HCT116 (cell line): Measurements from ENCODE around the gene CCL4L2. TPM values are rescaled to one million over a fixed set of nuclear protein-coding genes. Genes with fewer than 3 reads are reported as not detected.
A peak's percentile ranks its signal among the peaks of the same experiment; 100 is the strongest.

Experiments
- ATAC-seq: fragments of 200-7000 bp; cut with Tn5 transposase; 2 replicates; pipeline ENCODE4 v1.9.1; 2020; ENCODE audit warnings: mild to moderate bottlenecking, moderate library complexity
- BruUV-seq: library from RNA; stranded (reverse); fragments of 400-500 nt; replicated peaks from 2 replicates; lab custom pipeline; 2021; lab: Mats Ljungman, UMichigan
- CTCF ChIA-PET: fragments of 300-600 bp; sonication (Branson Sonifier 250); formaldehyde crosslinking; loops from one replicate; lab custom pipeline; 2021; ENCODE audit warnings: antibody characterized with exemption; lab: Charles Lee
- POLR2A ChIA-PET: fragments of 300-600, 350-600 bp; sonication (Branson Sonifier 250); formaldehyde crosslinking; loops from one replicate; lab custom pipeline; 2021; ENCODE audit warnings: antibody characterized with exemption; lab: Charles Lee
- RAD21 ChIA-PET, 2 experiments: fragments of 300-600 bp; sonication (Branson Sonifier 250); formaldehyde crosslinking; loops; one replicate each; lab custom pipeline; 2023; ENCODE audit warnings: low total read pairs in 2 of 2; ENCODE audit not compliant: uncharacterized antibody in 2 of 2, unreplicated experiment in 2 of 2, low non-redundant PET in 1 of 2; lab: Charles Lee
- DNase-seq: peaks from one replicate; pipeline ENCODE4 v3.0.0-alpha.2; 2010; ENCODE audit warnings: low read depth, low spot score
- H2AFZ ChIP-seq: fragments of 200-600 bp; shearing (Covaris generic), sonication (generic); 2 replicates; pipeline ENCODE4 v1.6.1; 2017; ENCODE audit warnings: low read depth, mixed run types, mixed read lengths, antibody characterized with exemption, low read length; ENCODE audit not compliant: poor library complexity, severe bottlenecking
- H3K27ac ChIP-seq: 2 replicates; pipeline ENCODE4 v1.5.1; 2012; ENCODE audit warnings: low read depth, low read length
- H3K27me3 ChIP-seq: fragments of 200-600 bp; sonication (generic); 2 replicates; pipeline ENCODE4 v1.6.1; 2016; ENCODE audit warnings: mixed run types, low read length, mixed read lengths; ENCODE audit not compliant: insufficient read depth
- H3K36me3 ChIP-seq, 2 experiments: fragments of 200-500 bp in 1 of 2; fragments of 200-600 bp in 1 of 2; sonication (Bioruptor generic) in 1 of 2; sonication (generic) in 1 of 2; 2 replicates each; pipeline versions ENCODE4 v1.5.1 to v1.6.1; 2014 to 2016; ENCODE audit warnings: low read length in 2 of 2, inconsistent platforms in 1 of 2, mixed read lengths in 1 of 2, mixed run types in 1 of 2; ENCODE audit not compliant: insufficient read depth in 2 of 2, control insufficient read depth in 1 of 2
- H3K4me1 ChIP-seq, 2 experiments: fragments of 200-600 bp in 1 of 2; sonication (generic) in 1 of 2; 2 replicates each; pipeline versions ENCODE4 v1.5.1 to v1.6.1; 2012 to 2017; ENCODE audit warnings: low read length in 2 of 2, inconsistent platforms in 1 of 2, mild to moderate bottlenecking in 1 of 2, mixed read lengths in 1 of 2, mixed run types in 1 of 2, moderate library complexity in 1 of 2; ENCODE audit not compliant: insufficient read depth in 2 of 2, control insufficient read depth in 1 of 2
- H3K4me2 ChIP-seq: fragments of 200-600 bp; sonication (generic); 2 replicates; pipeline ENCODE4 v1.6.1; 2017; ENCODE audit warnings: mixed run types, low read length, mixed read lengths
- H3K4me3 ChIP-seq, 2 experiments: fragments of 200-600 bp in 1 of 2; sonication (generic) in 1 of 2; replicated peaks in 1 of 2; 2 replicates each; pipeline ENCODE4 v1.5.1; 2011 to 2016; ENCODE audit warnings: low read length in 2 of 2, control low read depth in 1 of 2, low read depth in 1 of 2, mild to moderate bottlenecking in 1 of 2, mixed read lengths in 1 of 2, mixed run types in 1 of 2
- H3K79me2 ChIP-seq: fragments of 200-600 bp; sonication (generic); 2 replicates; pipeline ENCODE4 v1.6.1; 2017; ENCODE audit warnings: mild to moderate bottlenecking, mixed run types, low read length, moderate library complexity, mixed read lengths; ENCODE audit not compliant: insufficient read depth
- H3K9ac ChIP-seq: fragments of 200-600 bp; sonication (generic); 2 replicates; pipeline ENCODE4 v1.6.1; 2016; ENCODE audit warnings: low read length, mixed read lengths
- H3K9me2 ChIP-seq: fragments of 200-600 bp; sonication (generic), shearing (Covaris generic); 2 replicates; pipeline ENCODE4 v1.6.1; 2017; ENCODE audit warnings: mixed run types, mild to moderate bottlenecking, moderate library complexity; ENCODE audit not compliant: insufficient read depth
- H3K9me3 ChIP-seq, 2 experiments: fragments of 200-500 bp in 1 of 2; fragments of 200-600 bp in 1 of 2; sonication (Bioruptor generic) in 1 of 2; sonication (generic) in 1 of 2; 2 replicates each; pipeline ENCODE4 v1.6.1; 2014 to 2017; ENCODE audit warnings: low read length in 2 of 2, mixed read lengths in 2 of 2, inconsistent platforms in 1 of 2, low read depth in 1 of 2, mild to moderate bottlenecking in 1 of 2, mixed run types in 1 of 2, moderate library complexity in 1 of 2; ENCODE audit not compliant: control insufficient read depth in 1 of 2, insufficient read depth in 1 of 2
- H4K20me1 ChIP-seq: fragments of 200-600 bp; sonication (generic), shearing (Covaris generic); 2 replicates; pipeline ENCODE4 v1.6.1; 2017; ENCODE audit warnings: mixed run types, mild to moderate bottlenecking, moderate library complexity; ENCODE audit not compliant: insufficient read depth
- CBX3 ChIP-seq: IDR thresholded peaks from 2 replicates; pipeline ENCODE4 v1.6.1; 2012; ENCODE audit warnings: low read depth
- CEBPB ChIP-seq: IDR thresholded peaks from 2 replicates; pipeline ENCODE4 v1.6.1; 2012; ENCODE audit warnings: low read depth
- EZH2phosphoT487 ChIP-seq: fragments of 200-600 bp; IDR thresholded peaks from 2 replicates; pipeline ENCODE4 v1.6.1; 2018; ENCODE audit warnings: antibody characterized with exemption, borderline replicate concordance
- FOSL1 ChIP-seq: IDR thresholded peaks from 2 replicates; pipeline ENCODE4 v1.6.1; 2012; ENCODE audit warnings: low read depth
- POLR2A ChIP-seq: IDR thresholded peaks from 2 replicates; pipeline ENCODE4 v1.7.0; 2011; ENCODE audit warnings: borderline replicate concordance; ENCODE audit not compliant: insufficient read depth, insufficient read length; ENCODE audit errors: extremely low read depth
- POLR2AphosphoS5 ChIP-seq: IDR thresholded peaks from 2 replicates; pipeline ENCODE4 v1.6.1; 2011; ENCODE audit warnings: mild to moderate bottlenecking, low read depth, low read length, moderate library complexity
- SIN3A ChIP-seq: IDR thresholded peaks from 2 replicates; pipeline ENCODE4 v1.6.1; 2012; ENCODE audit warnings: low read depth
- TCF7L2 ChIP-seq: IDR thresholded peaks from 2 replicates; pipeline ENCODE4 v1.7.0; 2011; ENCODE audit warnings: borderline replicate concordance, inconsistent platforms; ENCODE audit not compliant: insufficient read depth, insufficient read length; ENCODE audit errors: extremely low read depth
- YY1 ChIP-seq: IDR thresholded peaks from 2 replicates; pipeline ENCODE4 v1.6.1; 2011; ENCODE audit warnings: low read length, low read depth, moderate library complexity, mild to moderate bottlenecking; ENCODE audit not compliant: insufficient replicate concordance; ENCODE audit errors: extremely low read depth
- ZFX ChIP-seq: fragments of 450-650 bp; IDR thresholded peaks from 2 replicates; pipeline ENCODE4 v1.6.1; 2017
- intact Hi-C: fragments of 100-400 bp; cut with micrococcal nuclease; formaldehyde crosslinking; loops from 2 replicates; pipeline ENCODE4 v1.10.0; 2022
- total RNA-seq: library from RNA; stranded (reverse); gene quantifications from one replicate; pipeline ENCODE4 v1.2.1, GENCODE V29; 2021; ENCODE audit not compliant: unreplicated experiment
- TF ChIP-seq, protein P1 (sequence below): IDR thresholded peaks from 2 replicates; pipeline ENCODE4 v1.6.1; 2012; ENCODE audit warnings: low read depth
- TF ChIP-seq, protein P2 (sequence below): IDR thresholded peaks from 2 replicates; pipeline ENCODE4 v1.6.1; 2012
- TF ChIP-seq, protein P3 (sequence below), 3 experiments: fragments of 200-600 bp in 1 of 3; sonication (generic) in 1 of 3; IDR thresholded peaks in 2 of 3; conservative IDR thresholded peaks in 1 of 3; 2 replicates each; pipeline ENCODE4 v1.5.1; 2012 to 2017; ENCODE audit warnings: low read depth in 2 of 3, low read length in 2 of 3, antibody characterized with exemption in 1 of 3, borderline replicate concordance in 1 of 3, control low read depth in 1 of 3, mild to moderate bottlenecking in 1 of 3, mixed read lengths in 1 of 3, mixed run types in 1 of 3, moderate library complexity in 1 of 3; ENCODE audit not compliant: insufficient read depth in 1 of 3

The CCL4L2 gene
- total RNA-seq, 1 experiment from 2014 or later, result 0.37 TPM

DNA sequence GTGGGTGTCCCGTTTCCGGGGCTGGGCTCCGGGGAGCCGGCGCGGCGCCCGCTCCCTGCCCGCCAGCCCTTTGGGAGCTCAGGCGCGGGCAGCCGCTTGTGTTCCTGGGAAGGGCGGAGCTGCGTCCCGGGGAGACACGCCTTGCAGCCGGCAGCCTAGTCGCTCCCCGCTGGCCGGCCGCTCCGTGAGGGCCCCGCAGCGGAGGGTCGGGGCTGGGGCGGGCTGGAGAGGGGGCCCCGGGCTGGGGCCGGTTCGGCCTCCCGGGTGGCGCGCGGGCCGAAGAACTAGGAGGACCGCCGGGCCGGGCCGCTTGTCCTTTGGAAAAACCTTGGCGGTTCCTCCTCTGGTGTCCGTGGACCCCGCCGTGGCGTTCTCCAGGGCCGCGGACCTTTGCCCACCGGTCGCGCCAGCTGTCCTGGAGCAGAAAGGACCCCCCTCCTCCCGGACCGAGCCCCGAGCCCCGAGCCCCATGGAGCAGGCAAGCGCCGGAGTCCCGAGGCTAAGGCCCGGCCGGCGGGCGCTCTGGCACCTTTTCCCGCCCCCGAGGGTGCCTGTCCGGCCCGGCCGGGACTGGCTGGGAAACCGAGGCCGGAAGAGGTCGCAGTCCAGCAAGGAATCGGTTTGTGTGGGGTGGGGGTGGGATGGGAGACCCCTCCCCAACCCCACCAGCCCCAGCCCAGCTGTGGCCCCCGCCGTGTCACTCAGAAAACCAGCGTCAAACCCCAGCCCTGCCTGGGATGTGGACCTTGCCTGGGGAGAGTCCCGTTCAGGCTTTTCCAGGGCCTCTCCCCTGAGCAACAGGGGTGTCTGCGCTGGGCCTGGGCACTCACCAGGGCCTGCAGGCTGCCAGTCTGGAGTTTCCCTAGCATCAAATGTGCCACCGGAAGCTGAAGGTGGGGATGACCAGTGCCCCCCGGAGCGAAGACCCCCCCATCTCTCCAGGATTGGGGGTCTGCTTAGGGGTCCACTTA lies 27.6 kb upstream of the CCL4L2 start:
- Histone ChIP-seq H3K9ac (peak overlapping the region; percentile 71), H2AFZ (peak overlapping the region; percentile 79), H3K27me3 (no peaks in the 10 kb centered on the region), H3K27ac (peak overlapping the region; percentile 17; the same call in 1 of the 2 replicates), H3K79me2 (no peaks in the 10 kb centered on the region), H3K36me3 (no peaks in the 10 kb centered on the region), H3K4me2 (peak overlapping the region; percentile 81), H3K4me3 (peak overlapping the region; percentile 63 to 68), H4K20me1 (no peaks in the 10 kb centered on the region), H3K9me3 (no peaks in the 10 kb centered on the region), H3K4me1 (peaks cover 0 to 14% of the 10 kb centered on the region in 2 experiments; a peak in 3 of 4 replicates), H3K9me2 (no peaks in the 10 kb centered on the region)
- intact Hi-C loops, result loop anchor here (1.0 kb wide), 1 partner anchor 8 kb away; no protein-coding TSS in a partner anchor
- ChIA-PET RAD21 (interaction anchor here (0.6 to 1.2 kb wide), 3 partner anchors 10 to 35 kb away, joined by 3 to 8 read pairs (median 3); no protein-coding TSS in a partner anchor), CTCF (interaction anchor here (0.7 to 1.6 kb wide), 4 partner anchors 12 to 300 kb away, joined by 4 to 12 read pairs (median 6); no protein-coding TSS in a partner anchor), POLR2A (interaction anchor here (0.7 to 1.5 kb wide), 3 partner anchors 10 to 1784 kb away, joined by 3 to 12 read pairs (median 7); no protein-coding TSS in a partner anchor)
- DNase-seq (peak; percentile 39), ATAC-seq (peak; percentile 93)
- TF ChIP-seq EZH2phosphoT487 (no peak), CEBPB (no peak), YY1 (no peak), FOSL1 (no peak), SIN3A (no peak), POLR2A (no peak), ZFX (peak; percentile 89), TCF7L2 (no peak), POLR2AphosphoS5 (peak; percentile 81), CBX3 (no peak)
- TF ChIP-seq, protein P1, sequence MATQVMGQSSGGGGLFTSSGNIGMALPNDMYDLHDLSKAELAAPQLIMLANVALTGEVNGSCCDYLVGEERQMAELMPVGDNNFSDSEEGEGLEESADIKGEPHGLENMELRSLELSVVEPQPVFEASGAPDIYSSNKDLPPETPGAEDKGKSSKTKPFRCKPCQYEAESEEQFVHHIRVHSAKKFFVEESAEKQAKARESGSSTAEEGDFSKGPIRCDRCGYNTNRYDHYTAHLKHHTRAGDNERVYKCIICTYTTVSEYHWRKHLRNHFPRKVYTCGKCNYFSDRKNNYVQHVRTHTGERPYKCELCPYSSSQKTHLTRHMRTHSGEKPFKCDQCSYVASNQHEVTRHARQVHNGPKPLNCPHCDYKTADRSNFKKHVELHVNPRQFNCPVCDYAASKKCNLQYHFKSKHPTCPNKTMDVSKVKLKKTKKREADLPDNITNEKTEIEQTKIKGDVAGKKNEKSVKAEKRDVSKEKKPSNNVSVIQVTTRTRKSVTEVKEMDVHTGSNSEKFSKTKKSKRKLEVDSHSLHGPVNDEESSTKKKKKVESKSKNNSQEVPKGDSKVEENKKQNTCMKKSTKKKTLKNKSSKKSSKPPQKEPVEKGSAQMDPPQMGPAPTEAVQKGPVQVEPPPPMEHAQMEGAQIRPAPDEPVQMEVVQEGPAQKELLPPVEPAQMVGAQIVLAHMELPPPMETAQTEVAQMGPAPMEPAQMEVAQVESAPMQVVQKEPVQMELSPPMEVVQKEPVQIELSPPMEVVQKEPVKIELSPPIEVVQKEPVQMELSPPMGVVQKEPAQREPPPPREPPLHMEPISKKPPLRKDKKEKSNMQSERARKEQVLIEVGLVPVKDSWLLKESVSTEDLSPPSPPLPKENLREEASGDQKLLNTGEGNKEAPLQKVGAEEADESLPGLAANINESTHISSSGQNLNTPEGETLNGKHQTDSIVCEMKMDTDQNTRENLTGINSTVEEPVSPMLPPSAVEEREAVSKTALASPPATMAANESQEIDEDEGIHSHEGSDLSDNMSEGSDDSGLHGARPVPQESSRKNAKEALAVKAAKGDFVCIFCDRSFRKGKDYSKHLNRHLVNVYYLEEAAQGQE, result no peak
- TF ChIP-seq, protein P2, sequence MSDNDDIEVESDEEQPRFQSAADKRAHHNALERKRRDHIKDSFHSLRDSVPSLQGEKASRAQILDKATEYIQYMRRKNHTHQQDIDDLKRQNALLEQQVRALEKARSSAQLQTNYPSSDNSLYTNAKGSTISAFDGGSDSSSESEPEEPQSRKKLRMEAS, result no peak
- TF ChIP-seq, protein P3, sequence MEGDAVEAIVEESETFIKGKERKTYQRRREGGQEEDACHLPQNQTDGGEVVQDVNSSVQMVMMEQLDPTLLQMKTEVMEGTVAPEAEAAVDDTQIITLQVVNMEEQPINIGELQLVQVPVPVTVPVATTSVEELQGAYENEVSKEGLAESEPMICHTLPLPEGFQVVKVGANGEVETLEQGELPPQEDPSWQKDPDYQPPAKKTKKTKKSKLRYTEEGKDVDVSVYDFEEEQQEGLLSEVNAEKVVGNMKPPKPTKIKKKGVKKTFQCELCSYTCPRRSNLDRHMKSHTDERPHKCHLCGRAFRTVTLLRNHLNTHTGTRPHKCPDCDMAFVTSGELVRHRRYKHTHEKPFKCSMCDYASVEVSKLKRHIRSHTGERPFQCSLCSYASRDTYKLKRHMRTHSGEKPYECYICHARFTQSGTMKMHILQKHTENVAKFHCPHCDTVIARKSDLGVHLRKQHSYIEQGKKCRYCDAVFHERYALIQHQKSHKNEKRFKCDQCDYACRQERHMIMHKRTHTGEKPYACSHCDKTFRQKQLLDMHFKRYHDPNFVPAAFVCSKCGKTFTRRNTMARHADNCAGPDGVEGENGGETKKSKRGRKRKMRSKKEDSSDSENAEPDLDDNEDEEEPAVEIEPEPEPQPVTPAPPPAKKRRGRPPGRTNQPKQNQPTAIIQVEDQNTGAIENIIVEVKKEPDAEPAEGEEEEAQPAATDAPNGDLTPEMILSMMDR (IDR thresholded peaks at IDR 0.05 in 2 of 3, conservative IDR thresholded peaks at IDR 0.05 in 1 of 3; ENCODE audit: borderline replicate concordance in 1 of 3, insufficient read depth in 1 of 3, low read depth in 2 of 3, low read length in 2 of 3), result no peak
- BruUV-seq, result no TSS peak
